ENCODE measurements around the gene DIS3.

- no peak for TF ChIP-seq CTCF (IDR thresholded peaks at IDR 0.05)
- TF ChIP-seq EP300 (IDR thresholded peaks at IDR 0.05; ENCODE audit: low read depth): no peak
- no peak for TF ChIP-seq POLR2A (IDR thresholded peaks at IDR 0.05)
- TF ChIP-seq POLR2AphosphoS5 (IDR thresholded peaks at IDR 0.05): no peak
Observed at GRCh38 chr13:72804301-72804700, 22.6 kb upstream of the DIS3 start.

All from transverse colon (tissue), 4 donors.